Spleen (tissue), 11 donors: ENCODE data around the gene GRIK3. TPM values are rescaled to one million over a fixed set of nuclear protein-coding genes. Genes with fewer than 3 reads are reported as not detected.

Experiments
- DNase-seq: peaks from one replicate; pipeline ENCODE4 v3.0.0-alpha.2; 2020
- H3K27ac ChIP-seq, 8 donors: fragments of 200-600 bp; sonication (generic) in 7 of 8; 1 replicate in 4 of 8; 2 replicates in 4 of 8; pipeline versions ENCODE4 v1.5.0 to v1.8.0; 2016 to 2021; ENCODE audit warnings: inconsistent platforms in 4 of 8, mild to moderate bottlenecking in 4 of 8, moderate library complexity in 1 of 8
- H3K27me3 ChIP-seq, 7 donors: fragments of 200-600 bp; sonication (generic) in 6 of 7; replicated peaks in 1 of 7; 1 replicate in 4 of 7; 2 replicates in 3 of 7; pipeline versions ENCODE4 v1.5.0 to v1.8.0; 2016 to 2021; ENCODE audit warnings: inconsistent platforms in 3 of 7, mild to moderate bottlenecking in 1 of 7
- H3K36me3 ChIP-seq, 6 donors: fragments of 200-600 bp; sonication (generic) in 5 of 6; 1 replicate in 4 of 6; 2 replicates in 2 of 6; pipeline versions ENCODE4 v1.5.0 to v1.8.0; 2016 to 2021; ENCODE audit warnings: inconsistent platforms in 2 of 6
- H3K4me1 ChIP-seq, 6 donors: fragments of 200-600 bp; sonication (generic) in 5 of 6; 1 replicate in 3 of 6; 2 replicates in 3 of 6; pipeline versions ENCODE4 v1.5.0 to v1.8.0; 2016 to 2021; ENCODE audit warnings: inconsistent platforms in 3 of 6
- H3K4me3 ChIP-seq, 8 donors: fragments of 200-600 bp; sonication (generic) in 7 of 8; 1 replicate in 4 of 8; 2 replicates in 4 of 8; pipeline versions ENCODE4 v1.5.0 to v1.8.0; 2016 to 2021; ENCODE audit warnings: inconsistent platforms in 4 of 8, mild to moderate bottlenecking in 4 of 8, moderate library complexity in 2 of 8
- H3K9me3 ChIP-seq, 8 donors: fragments of 200-600 bp; sonication (generic) in 7 of 8; 1 replicate in 4 of 8; 2 replicates in 4 of 8; pipeline versions ENCODE4 v1.5.0 to v1.8.0; 2016 to 2021; ENCODE audit warnings: inconsistent platforms in 4 of 8
- POLR2A ChIP-seq, 3 donors: fragments of 450-650 bp; IDR thresholded peaks; one replicate each; pipeline ENCODE4 v1.5.1; 2017; ENCODE audit warnings: antibody characterized with exemption in 3 of 3, mild to moderate bottlenecking in 1 of 3
- POLR2AphosphoS5 ChIP-seq, 3 donors: sonication (generic); formaldehyde crosslinking; IDR thresholded peaks; one replicate each; pipeline ENCODE4 v1.5.1; 2017; ENCODE audit warnings: antibody characterized with exemption in 3 of 3
- WGBS, 5 donors: extraction: QIAGEN DNeasy Blood & Tissue Kit in 3 of 5; methylation state at CpG; one replicate each; pipeline versions ENCODE4 v1.1.5 to v1.1.7; 2013 to 2018; 5-methylcytosine and 5-hydroxymethylcytosine counted together
- intact Hi-C: fragments of 100-400 bp; cut with DNase I; formaldehyde crosslinking; loops from one replicate; pipeline ENCODE4 v1.15.0; 2023; ENCODE audit warnings: low total_unique reads
- polyA plus RNA-seq, 3 donors: library from polyadenylated mRNA; stranded (reverse); fragments of 200-250 nt; gene quantifications; one replicate each; pipeline ENCODE4 v1.2.1, GENCODE V29; 2013
- total RNA-seq, 7 donors: library from RNA; depleted of rRNA in 3 of 7; stranded (reverse); fragments of >200 nt in 3 of 7; fragmentation: NEBNext Ultra II Directional in 4 of 7; extraction: Animal tissue kit (Norgen Biotek cat#: 25700) in 4 of 7; gene quantifications; one replicate each; pipeline versions ENCODE4 v1.1.0 to v1.2.1, GENCODE V29; 2016 to 2021
- TF ChIP-seq, protein P1 (sequence below), 11 experiments: fragments of 200-600 bp in 7 of 11; fragments of 450-650 bp in 4 of 11; sonication (generic) in 4 of 11; IDR thresholded peaks in 8 of 11; conservative IDR thresholded peaks in 3 of 11; 1 replicate in 7 of 11; 2 replicates in 4 of 11; pipeline versions ENCODE4 v1.4.0 to v1.8.0; 2016 to 2021; ENCODE audit warnings: antibody characterized with exemption in 11 of 11, inconsistent platforms in 4 of 11, mild to moderate bottlenecking in 1 of 11
- donor health status: healthy with polysubstance abuse.
- donor health status: DM: no; HTN: no; CAD: no; lungs with moderate emphysema.
- donor health status: DM: no; HTN: no; CAD: no.
- donor health status: Bipolar disorder and iron deficiency.
- donor health status: healthy.
- donor health status: DM: no; HTN: no; CAD: no.
- donor health status: DM: yes; HTN: yes; CAD: no.

The GRIK3 gene
- total and polyA plus RNA-seq, 10 donors: 0.09 to 0.74 (median 0.19) TPM

DNA sequence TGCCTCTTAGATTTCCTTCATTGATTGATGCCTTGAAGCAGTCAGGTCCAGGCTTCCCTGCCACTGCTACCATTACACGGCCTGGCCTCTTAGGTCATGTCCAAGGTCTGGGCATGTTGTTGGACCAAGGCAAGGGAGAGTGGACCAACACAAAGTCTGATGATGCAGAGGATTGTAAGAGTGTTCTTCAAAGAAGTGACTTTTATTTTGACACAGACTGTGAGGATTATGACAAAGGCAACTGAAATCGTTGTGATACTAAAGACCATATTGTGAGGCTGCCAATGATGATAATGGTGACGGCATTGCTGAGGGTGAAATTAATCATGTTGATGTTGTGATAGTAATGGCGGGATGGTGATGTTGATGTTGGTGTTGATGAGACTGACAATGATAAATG lies 149.5 kb downstream of the GRIK3 start:
- DNase-seq: no peak
- 76 to 85% (median 82%) methylated on average over 4 of the region's 4 CpGs for WGBS, 5 donors
- H3K27ac ChIP-seq: no peak overlapping the region
- TF ChIP-seq, protein P1, sequence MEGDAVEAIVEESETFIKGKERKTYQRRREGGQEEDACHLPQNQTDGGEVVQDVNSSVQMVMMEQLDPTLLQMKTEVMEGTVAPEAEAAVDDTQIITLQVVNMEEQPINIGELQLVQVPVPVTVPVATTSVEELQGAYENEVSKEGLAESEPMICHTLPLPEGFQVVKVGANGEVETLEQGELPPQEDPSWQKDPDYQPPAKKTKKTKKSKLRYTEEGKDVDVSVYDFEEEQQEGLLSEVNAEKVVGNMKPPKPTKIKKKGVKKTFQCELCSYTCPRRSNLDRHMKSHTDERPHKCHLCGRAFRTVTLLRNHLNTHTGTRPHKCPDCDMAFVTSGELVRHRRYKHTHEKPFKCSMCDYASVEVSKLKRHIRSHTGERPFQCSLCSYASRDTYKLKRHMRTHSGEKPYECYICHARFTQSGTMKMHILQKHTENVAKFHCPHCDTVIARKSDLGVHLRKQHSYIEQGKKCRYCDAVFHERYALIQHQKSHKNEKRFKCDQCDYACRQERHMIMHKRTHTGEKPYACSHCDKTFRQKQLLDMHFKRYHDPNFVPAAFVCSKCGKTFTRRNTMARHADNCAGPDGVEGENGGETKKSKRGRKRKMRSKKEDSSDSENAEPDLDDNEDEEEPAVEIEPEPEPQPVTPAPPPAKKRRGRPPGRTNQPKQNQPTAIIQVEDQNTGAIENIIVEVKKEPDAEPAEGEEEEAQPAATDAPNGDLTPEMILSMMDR (IDR thresholded peaks at IDR 0.05 in 8 of 11, conservative IDR thresholded peaks at IDR 0.05 in 3 of 11): no peak
- no peak for TF ChIP-seq POLR2AphosphoS5 (IDR thresholded peaks at IDR 0.05)
- no peak for TF ChIP-seq POLR2A (IDR thresholded peaks at IDR 0.05)
- intact Hi-C loops: no loop called here
- H3K36me3 ChIP-seq: no peaks in the 10 kb centered on the region
- no peaks in the 10 kb centered on the region for H3K9me3 ChIP-seq
- H3K4me3 ChIP-seq: no peak overlapping the region
- H3K4me1 ChIP-seq: no peaks in the 10 kb centered on the region
- peaks cover 0 to 23% (median 0%) of the 10 kb centered on the region in 7 donors for H3K27me3 ChIP-seq

DNA sequence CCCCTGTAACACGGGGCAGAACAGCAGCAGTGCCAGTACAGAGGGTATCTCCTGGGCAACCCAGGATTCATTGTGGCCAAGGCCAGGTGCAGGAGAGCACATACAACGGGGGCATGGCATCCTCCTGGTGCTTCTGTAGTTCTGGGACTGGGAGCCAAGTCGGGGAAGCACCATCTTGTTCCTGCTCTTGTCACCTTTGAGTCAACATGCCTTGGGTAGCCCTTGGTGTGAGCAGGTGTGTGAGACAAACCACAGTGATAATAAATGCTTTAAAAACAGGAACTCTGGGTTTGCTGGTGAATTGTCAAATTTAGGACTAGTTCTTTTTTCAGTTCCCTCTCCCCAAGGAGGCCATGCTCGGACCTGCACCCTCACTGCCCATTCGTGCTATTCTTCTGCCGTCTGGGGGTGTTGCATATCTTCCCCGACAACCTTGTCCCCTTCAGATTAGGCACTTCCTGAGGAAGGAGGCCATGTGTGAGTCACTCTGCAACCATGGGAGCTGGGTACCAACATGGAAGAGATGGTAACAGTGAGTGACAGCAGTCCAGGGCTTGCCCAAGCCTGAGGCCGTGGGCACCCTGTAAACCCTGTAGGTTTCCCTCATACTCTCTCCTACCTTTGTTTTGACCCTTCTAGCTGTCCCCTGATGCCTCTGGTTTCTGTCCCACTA lies 150.2 kb downstream of the GRIK3 start:
- Histone ChIP-seq H3K36me3 (no peaks in the 10 kb centered on the region), H3K4me1 (no peaks in the 10 kb centered on the region), H3K9me3 (no peaks in the 10 kb centered on the region), H3K27me3 (peaks cover 0 to 22% (median 0%) of the 10 kb centered on the region in 7 donors), H3K27ac (no peak overlapping the region), H3K4me3 (no peak overlapping the region)
- TF ChIP-seq POLR2A (IDR thresholded peaks at IDR 0.05) (no peak), POLR2AphosphoS5 (IDR thresholded peaks at IDR 0.05) (no peak)
- TF ChIP-seq, protein P1 (IDR thresholded peaks at IDR 0.05 in 8 of 11, conservative IDR thresholded peaks at IDR 0.05 in 3 of 11): no peak
- WGBS, 5 donors: 42 to 48% (median 45%) methylated on average over 7 to 8 of the region's 8 CpGs
- no peak for DNase-seq
- intact Hi-C loops: no loop called here

GRCh38 chr1:36883315-36883949 lies 150.9 kb downstream of the GRIK3 start:
- Histone ChIP-seq H3K27me3 (peaks cover 0 to 22% (median 0%) of the 10 kb centered on the region in 7 donors), H3K9me3 (no peaks in the 10 kb centered on the region), H3K4me3 (no peak overlapping the region), H3K27ac (no peak overlapping the region), H3K36me3 (no peaks in the 10 kb centered on the region), H3K4me1 (no peaks in the 10 kb centered on the region)
- no peak for DNase-seq
- TF ChIP-seq, protein P1 (IDR thresholded peaks at IDR 0.05 in 8 of 11, conservative IDR thresholded peaks at IDR 0.05 in 3 of 11): no peak
- TF ChIP-seq POLR2AphosphoS5 (IDR thresholded peaks at IDR 0.05) (no peak), POLR2A (IDR thresholded peaks at IDR 0.05) (no peak)
- WGBS, 5 donors: 82 to 100% (median 95%) methylated on average over 3 of the region's 3 CpGs
- intact Hi-C loops: no loop called here

GRCh38 chr1:36882536-36883285 lies 151.6 kb downstream of the GRIK3 start:
- no peaks in the 10 kb centered on the region for H3K36me3 ChIP-seq
- H3K27me3 ChIP-seq: peaks cover 0 to 22% (median 0%) of the 10 kb centered on the region in 7 donors
- no peaks in the 10 kb centered on the region for H3K9me3 ChIP-seq
- H3K27ac ChIP-seq: no peak overlapping the region
- TF ChIP-seq, protein P1 (IDR thresholded peaks at IDR 0.05 in 8 of 11, conservative IDR thresholded peaks at IDR 0.05 in 3 of 11): no peak
- no peak for TF ChIP-seq POLR2AphosphoS5 (IDR thresholded peaks at IDR 0.05)
- TF ChIP-seq POLR2A (IDR thresholded peaks at IDR 0.05): no peak
- no peak overlapping the region for H3K4me3 ChIP-seq
- intact Hi-C loops: no loop called here
- DNase-seq: no peak
- H3K4me1 ChIP-seq: no peaks in the 10 kb centered on the region
- 89 to 98% (median 94%) methylated on average over 11 of the region's 11 CpGs for WGBS, 5 donors
